GM21367 (cell line): ENCODE results near the gene CRYZ.

Source experiments
- ATAC-seq: cut with Tn5 transposase; IDR thresholded peaks from one replicate; pipeline ENCODE4 v1.9.1; 2021; ENCODE audit not compliant: unreplicated experiment

The CRYZ gene

GRCh38 chr1:74731399-74732052 lies 1.3 kb downstream of the CRYZ start:
- ATAC-seq: peak; percentile 11

- ATAC-seq: no peak
Measured at GRCh38 chr1:74729741-74730478, 2.9 kb downstream of the CRYZ start.

DNA sequence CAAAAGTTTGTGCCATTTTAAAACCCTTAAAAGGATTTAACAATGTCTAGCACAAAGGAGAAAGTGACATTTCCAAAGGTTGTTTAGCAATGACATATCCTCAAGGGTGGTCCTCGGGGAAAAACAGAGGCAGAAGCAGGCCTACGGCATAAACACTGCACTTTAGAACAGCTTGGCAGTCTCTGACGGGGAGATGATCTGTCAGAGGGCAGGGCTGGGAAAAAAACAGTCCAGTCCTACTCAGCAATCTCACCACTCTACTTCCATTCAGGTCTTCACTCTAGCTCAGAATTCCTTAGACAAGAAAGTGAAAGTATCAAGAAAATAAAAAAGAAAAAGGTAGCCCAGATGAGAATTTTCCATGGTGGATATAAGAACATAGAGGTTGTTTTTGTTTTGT lies 4.1 kb downstream of the CRYZ start:
- ATAC-seq: no peak

DNA sequence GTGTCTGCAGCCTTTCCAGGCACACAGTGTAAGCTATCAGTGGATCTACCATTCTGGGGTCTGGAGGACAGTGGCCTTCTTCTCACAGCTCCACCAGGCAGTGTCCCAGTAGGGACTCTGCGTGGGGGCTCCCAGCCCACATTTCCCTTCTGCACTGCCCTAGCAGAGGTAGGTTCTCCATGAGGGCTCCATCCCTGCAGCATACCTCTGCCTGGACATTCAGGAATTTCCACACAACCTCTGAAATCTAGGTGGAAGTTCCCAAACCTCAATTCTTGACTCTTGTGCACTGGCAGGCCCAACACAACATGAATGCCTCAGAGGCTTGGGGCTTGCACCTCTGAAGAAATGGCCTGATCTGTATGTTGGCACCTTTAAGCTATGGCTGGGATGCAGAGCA lies 6.8 kb downstream of the CRYZ start:
- no peak for ATAC-seq

- ATAC-seq: no peak
Measured at GRCh38 chr1:74717626-74718025, 15.2 kb downstream of the CRYZ start.

DNA sequence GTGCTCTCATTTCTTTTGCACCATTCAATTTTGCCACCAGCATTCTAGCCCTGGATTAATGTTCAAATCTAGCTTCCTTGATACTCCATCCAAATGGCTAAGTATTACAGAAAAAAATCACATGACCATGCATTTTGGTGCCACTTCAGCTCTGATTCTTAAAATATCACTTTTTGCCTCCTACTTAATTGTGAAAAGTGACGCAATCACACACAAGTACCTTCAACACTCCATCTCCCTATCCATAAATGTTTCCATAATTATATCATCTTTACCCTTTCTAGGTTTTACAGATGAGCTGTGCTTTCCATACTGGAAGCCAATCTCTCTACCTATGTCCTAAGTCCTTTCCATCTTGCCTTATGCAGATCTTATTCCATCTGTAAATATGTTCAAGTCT lies 16.0 kb downstream of the CRYZ start:
- no peak for ATAC-seq

- ATAC-seq: no peak
Measured at GRCh38 chr1:74715806-74716205, 17.0 kb downstream of the CRYZ start.

DNA sequence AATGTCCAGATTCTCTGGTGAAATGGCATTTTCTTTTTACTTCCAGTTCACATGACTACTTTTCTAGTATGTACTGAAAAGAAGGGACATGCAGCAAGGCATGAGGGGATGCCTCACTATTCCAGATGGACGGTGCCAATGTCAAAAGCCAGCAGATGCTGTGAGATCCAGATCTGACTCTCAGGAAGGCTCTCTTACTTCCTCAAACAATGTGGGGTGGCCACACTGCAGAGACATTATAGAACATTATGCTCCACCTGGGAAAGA lies 17.7 kb downstream of the CRYZ start:
- ATAC-seq: no peak

GRCh38 chr1:74714429-74715235 lies 18.2 kb downstream of the CRYZ start:
- ATAC-seq: peak; percentile 73

- ATAC-seq: no peak
Measured at GRCh38 chr1:74713849-74714248, 19.0 kb downstream of the CRYZ start.

- no peak for ATAC-seq
Measured at GRCh38 chr1:74712881-74713280, 20.0 kb downstream of the CRYZ start.

DNA sequence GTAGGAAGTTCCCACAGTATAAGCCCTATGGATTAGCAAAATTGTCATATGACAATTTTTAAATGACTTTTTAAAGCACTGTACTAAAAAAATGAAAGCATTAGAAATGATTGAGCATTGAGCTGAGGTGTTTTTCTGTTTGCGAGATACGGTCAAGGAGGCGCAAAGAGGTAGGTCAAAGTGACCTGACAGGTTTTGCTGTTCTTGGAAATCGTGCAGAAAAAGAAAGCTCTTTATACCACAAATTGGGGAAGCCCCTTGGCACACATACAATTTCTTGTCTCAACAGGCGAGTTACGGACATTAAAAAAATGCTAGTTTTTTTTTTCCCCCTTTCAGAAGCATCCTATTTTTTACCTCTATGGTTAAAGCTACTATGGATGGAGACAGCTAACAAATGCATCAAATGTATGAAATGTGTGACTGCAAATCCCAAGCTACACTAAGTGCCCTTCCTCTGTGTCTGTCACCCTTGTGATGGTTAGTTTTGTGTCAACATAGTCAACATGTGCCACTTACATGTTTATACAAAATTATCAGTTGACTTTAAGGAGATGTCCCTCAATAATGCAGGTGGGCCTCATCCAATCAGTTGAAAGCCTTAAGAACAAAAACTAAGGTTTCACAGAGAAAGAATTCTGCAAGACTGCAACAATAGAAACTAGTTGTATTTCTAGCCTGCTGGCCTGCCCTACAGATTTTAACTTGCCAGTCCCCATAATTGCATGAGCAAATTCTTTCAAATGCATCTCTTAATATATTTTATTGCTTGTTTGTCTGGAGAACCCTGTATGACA lies 29.3 kb downstream of the CRYZ start:
- ATAC-seq: no peak

- no peak for ATAC-seq
Measured at GRCh38 chr1:74699331-74699730, 33.5 kb downstream of the CRYZ start.

- no peak for ATAC-seq
Measured at GRCh38 chr1:74697832-74698231, 35.0 kb downstream of the CRYZ start.

DNA sequence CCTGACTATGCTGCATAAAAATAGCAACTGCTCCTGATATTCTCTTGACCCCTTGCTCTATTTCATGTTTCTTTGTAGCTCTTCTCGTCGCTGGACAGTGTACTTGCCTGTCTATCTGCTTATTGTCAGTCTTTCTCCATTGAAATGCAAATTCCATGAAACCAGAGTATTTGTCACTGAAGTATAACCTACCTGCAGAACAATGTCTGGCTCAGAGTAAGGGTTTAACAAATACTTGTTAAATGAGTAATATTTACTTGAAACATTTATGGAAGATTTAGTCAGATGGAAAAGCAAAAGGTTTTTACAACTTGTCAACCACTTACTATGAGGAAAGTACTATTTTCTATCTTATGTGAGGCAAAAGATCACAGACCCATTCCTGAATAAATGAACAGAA lies 39.4 kb downstream of the CRYZ start:
- ATAC-seq: no peak

DNA sequence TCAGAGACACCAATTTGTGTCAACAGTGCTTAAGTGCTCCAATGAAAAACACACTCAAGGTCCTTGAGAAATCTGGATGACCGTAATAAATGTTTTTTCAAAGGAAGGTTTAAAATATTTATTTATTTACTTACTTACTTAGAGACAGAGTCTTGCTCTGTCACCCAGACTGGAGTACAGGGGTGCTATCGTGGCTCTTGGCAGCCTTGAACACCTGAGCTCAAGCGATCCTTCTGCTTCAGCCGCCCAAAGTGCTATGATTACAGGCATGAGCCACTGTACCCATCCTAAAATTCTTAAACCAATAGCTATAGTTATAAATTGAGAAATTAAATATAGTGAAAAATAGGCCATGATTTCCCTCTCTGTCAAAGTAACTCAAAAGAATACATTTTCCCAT lies 41.9 kb downstream of the CRYZ start:
- ATAC-seq: no peak

DNA sequence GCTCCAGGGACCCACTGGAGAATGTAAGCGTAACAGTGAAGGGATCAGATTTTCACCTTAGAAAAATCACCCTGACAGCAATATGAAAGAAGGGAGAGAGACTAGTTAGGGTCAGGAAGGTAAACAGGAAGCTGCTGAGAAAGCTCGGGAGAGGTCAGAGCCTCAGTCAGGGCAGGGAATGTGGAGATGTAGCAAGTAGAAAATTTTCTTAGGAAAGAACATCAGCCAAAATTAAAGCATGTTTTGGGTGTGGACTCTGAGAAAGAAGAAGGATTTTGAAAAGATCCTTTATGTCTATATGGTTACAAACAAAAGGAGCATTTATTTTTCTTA lies 42.5 kb downstream of the CRYZ start:
- no peak for ATAC-seq

DNA sequence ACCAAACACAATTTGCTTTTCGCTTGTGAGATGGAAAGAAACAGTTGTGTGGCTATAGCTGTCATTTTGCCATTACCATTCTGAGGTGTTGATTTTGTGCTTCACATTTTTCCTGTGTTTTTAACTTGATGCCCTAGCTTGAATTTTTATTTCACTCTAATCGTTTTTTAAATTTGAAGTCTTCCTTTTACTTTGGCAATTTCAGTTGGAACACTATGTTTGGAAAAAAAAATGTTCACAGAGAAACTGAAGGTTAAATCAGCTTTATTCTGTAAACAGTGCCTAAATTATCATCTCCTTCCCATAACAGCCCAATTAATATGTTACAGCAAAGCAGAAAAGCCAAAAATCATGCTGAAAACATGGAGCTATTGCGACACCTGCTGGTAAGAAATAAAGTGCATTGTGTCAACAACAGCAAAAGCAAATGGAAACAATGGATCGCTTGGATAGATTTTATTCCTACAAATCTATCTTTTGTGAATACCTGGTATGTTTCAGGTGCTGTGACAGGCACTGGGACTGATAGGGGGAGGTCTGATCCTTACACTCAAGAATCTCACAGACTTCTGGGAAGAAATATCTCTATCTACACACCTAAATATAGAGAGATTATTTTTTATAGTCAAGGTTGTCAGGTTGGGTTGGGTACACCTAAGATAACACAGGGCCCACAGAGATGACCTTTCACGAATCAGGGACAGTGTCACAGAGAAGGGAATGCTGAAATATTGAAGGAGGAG lies 43.1 kb downstream of the CRYZ start:
- ATAC-seq: peak; percentile 71

- no peak for ATAC-seq
Measured at GRCh38 chr1:74686928-74687327, 45.9 kb downstream of the CRYZ start.

DNA sequence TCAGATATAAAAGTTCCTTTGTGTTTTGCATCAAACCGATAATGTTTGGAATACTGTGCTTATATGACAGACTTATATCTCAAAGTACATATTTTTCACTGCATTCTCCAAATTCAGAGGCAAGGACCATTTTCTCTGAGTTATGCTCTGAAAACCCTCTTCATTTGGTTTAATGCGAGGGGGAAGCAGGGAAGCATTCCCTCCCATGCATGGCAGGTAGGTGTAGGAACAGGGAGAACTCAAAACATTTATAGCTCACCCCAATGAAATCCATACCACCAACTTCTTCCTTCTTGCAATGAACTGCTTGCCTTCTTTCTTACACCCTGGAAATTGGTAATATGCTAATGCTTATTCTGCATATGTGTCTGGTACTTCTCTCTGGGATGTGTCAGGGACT lies 48.5 kb downstream of the CRYZ start:
- no peak for ATAC-seq

- no peak for ATAC-seq
Measured at GRCh38 chr1:74683656-74684055, 49.2 kb downstream of the CRYZ start.
